SK-N-SH (cell line): ENCODE measurements around the gene INIP.

Experiments
- EP300 ChIP-seq, 2 experiments: IDR thresholded peaks; 2 replicates each; pipeline versions ENCODE4 v1.4.0 to v1.6.1; 2012; ENCODE audit warnings: borderline replicate concordance in 1 of 2, low read depth in 1 of 2, low read length in 1 of 2
- EZH2phosphoT487 ChIP-seq: fragments of 200-600 bp; sonication (generic); IDR thresholded peaks from 2 replicates; pipeline ENCODE4 v1.6.1; 2017; ENCODE audit warnings: low read depth, mixed run types, mild to moderate bottlenecking, antibody characterized with exemption, moderate library complexity, borderline replicate concordance
- TF ChIP-seq, protein P1 (sequence below): IDR thresholded peaks from 2 replicates; pipeline ENCODE4 v1.6.1; 2012; ENCODE audit warnings: mild to moderate bottlenecking, low read depth, low read length, moderate library complexity
- TF ChIP-seq, protein P2 (sequence below): IDR thresholded peaks from 2 replicates; pipeline ENCODE4; 2012

DNA sequence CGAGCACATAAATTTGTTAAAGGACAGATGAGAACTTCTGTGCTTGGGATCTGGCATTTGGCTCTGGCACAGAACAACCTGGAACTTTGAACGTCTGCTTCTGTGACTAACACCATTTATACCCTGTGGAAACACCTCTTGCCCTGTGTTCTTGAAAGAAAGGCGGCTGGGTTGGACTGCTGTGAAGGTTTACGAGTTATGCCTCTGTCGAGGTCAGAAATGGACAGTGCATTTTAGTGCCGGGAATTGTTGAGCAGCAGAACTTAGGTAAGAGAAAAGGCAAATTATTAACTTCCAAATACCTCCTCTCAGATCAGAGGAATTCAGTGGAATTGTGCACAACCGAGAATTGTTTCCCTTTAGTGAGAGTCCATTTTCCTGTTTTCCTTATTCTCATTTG is 14.1 kb upstream of the INIP start:
- TF ChIP-seq, protein P1, sequence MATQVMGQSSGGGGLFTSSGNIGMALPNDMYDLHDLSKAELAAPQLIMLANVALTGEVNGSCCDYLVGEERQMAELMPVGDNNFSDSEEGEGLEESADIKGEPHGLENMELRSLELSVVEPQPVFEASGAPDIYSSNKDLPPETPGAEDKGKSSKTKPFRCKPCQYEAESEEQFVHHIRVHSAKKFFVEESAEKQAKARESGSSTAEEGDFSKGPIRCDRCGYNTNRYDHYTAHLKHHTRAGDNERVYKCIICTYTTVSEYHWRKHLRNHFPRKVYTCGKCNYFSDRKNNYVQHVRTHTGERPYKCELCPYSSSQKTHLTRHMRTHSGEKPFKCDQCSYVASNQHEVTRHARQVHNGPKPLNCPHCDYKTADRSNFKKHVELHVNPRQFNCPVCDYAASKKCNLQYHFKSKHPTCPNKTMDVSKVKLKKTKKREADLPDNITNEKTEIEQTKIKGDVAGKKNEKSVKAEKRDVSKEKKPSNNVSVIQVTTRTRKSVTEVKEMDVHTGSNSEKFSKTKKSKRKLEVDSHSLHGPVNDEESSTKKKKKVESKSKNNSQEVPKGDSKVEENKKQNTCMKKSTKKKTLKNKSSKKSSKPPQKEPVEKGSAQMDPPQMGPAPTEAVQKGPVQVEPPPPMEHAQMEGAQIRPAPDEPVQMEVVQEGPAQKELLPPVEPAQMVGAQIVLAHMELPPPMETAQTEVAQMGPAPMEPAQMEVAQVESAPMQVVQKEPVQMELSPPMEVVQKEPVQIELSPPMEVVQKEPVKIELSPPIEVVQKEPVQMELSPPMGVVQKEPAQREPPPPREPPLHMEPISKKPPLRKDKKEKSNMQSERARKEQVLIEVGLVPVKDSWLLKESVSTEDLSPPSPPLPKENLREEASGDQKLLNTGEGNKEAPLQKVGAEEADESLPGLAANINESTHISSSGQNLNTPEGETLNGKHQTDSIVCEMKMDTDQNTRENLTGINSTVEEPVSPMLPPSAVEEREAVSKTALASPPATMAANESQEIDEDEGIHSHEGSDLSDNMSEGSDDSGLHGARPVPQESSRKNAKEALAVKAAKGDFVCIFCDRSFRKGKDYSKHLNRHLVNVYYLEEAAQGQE = no peak
- TF ChIP-seq EP300 (IDR thresholded peaks at IDR 0.05; ENCODE audit: borderline replicate concordance in 1 of 2, low read depth in 1 of 2, low read length in 1 of 2) (no peak), EZH2phosphoT487 (no peak)
- TF ChIP-seq, protein P2, sequence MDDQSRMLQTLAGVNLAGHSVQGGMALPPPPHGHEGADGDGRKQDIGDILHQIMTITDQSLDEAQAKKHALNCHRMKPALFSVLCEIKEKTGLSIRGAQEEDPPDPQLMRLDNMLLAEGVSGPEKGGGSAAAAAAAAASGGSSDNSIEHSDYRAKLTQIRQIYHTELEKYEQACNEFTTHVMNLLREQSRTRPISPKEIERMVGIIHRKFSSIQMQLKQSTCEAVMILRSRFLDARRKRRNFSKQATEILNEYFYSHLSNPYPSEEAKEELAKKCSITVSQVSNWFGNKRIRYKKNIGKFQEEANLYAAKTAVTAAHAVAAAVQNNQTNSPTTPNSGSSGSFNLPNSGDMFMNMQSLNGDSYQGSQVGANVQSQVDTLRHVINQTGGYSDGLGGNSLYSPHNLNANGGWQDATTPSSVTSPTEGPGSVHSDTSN = no peak
